Fibroblast of villous mesenchyme (primary cell): Measurements from ENCODE around the gene NOP14. TPM values are rescaled to one million over a fixed set of nuclear protein-coding genes. Genes with fewer than 3 reads are reported as not detected.

ENCODE experiments used
- DNase-seq: peaks from one replicate; pipeline ENCODE4 v3.0.0-alpha.2; 2010; ENCODE audit warnings: low read depth
- H3K4me3 ChIP-seq: 2 replicates; pipeline ENCODE4 v1.5.1; 2011; ENCODE audit warnings: low read depth, mild to moderate bottlenecking, low read length
- total RNA-seq: library from RNA; depleted of rRNA; stranded (reverse); fragments of >200 nt; gene quantifications from 2 replicates; pipeline ENCODE4 v1.2.3, GENCODE V29; 2012
- TF ChIP-seq, protein P1 (sequence below): IDR thresholded peaks from 2 replicates; pipeline ENCODE4 v1.5.1; 2012; ENCODE audit warnings: low read depth, mild to moderate bottlenecking, low read length; ENCODE audit not compliant: insufficient read depth

The NOP14 gene
- total RNA-seq, 1 donor, result 26.3 TPM

DNA sequence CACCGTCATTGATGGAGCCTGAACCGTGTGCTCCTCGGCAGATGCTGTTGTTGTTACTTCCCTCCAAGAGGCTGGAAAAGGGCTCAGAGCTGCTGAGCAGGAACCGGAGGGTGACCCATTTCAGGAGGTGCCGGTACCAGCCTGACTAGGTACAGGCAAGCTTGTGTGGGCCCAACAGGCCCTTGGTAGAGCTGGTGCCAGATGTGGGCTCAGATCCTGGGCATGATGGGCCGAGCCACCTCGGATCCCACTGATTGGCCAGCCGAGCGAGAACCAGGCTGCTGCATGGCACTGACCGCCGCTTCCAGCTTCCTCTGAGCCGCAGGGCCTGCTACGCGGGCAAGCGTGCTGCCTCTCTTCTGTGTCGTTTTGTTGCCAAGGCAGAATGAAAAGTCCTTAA is 33.7 kb downstream of the NOP14 start:
- no peak overlapping the region for H3K4me3 ChIP-seq
- DNase-seq, result no peak
- TF ChIP-seq, protein P1, sequence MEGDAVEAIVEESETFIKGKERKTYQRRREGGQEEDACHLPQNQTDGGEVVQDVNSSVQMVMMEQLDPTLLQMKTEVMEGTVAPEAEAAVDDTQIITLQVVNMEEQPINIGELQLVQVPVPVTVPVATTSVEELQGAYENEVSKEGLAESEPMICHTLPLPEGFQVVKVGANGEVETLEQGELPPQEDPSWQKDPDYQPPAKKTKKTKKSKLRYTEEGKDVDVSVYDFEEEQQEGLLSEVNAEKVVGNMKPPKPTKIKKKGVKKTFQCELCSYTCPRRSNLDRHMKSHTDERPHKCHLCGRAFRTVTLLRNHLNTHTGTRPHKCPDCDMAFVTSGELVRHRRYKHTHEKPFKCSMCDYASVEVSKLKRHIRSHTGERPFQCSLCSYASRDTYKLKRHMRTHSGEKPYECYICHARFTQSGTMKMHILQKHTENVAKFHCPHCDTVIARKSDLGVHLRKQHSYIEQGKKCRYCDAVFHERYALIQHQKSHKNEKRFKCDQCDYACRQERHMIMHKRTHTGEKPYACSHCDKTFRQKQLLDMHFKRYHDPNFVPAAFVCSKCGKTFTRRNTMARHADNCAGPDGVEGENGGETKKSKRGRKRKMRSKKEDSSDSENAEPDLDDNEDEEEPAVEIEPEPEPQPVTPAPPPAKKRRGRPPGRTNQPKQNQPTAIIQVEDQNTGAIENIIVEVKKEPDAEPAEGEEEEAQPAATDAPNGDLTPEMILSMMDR, result no peak

DNA sequence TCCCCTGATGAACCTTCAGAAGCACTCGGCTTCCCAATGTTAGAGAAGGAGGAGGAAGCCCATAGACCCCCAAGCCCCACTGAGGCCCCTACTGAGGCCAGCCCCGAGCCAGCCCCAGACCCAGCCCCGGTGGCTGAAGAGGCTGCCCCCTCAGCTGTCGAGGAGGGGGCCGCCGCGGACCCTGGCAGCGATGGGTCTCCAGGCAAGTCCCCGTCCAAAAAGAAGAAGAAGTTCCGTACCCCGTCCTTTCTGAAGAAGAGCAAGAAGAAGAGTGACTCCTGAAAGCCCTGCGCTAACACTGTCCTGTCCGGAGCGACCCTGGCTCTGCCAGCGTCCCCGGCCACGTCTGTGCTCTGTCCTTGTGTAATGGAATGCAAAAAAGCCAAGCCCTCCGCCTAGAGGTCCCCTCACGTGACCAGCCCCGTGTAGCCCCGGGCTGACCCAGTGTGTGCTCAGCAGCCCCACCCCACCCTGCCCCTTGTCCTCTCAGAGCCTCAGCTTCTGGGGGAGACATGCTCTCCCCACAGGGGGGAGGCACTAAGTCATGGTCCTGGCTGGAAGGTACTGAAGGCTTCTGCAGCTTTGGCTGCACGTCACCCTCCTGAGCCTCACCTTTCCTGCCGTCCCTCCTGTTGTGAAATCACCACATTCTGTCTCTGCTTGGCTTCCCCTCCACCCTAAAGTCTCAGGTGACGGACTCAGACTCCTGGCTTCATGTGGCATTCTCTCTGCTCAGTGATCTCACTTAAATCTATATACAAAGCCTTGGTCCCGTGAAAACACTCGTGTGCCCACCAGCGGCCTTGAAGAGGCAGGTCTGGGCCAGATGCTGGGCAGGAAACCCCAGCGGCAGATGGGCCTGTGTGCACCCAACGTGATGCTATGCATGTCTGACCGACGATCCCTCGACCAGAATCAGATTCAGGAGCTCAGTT is 34.7 kb downstream of the NOP14 start:
- H3K4me3 ChIP-seq, result no peak overlapping the region
- DNase-seq, result no peak
- TF ChIP-seq, protein P1, result no peak

DNA sequence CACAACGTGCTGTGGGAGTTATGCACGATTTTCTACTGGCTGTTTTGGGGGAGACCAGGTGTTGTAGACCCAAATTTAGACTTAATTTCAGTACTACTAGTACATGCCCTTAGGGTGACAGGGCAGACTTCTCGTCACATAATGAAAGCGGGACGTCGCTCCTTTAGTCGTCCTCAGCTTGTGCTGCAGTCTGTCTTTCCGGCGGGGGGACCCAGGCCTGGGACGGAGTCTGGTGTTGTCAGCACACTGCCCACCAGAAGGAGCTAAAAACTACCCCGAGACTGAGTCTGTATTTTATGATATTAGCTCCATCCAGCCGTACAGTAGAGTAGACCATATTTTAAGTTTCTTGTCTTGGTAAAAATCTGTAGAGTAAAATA is 35.5 kb downstream of the NOP14 start:
- DNase-seq, result no peak
- TF ChIP-seq, protein P1, result no peak
- no peak overlapping the region for H3K4me3 ChIP-seq

DNA sequence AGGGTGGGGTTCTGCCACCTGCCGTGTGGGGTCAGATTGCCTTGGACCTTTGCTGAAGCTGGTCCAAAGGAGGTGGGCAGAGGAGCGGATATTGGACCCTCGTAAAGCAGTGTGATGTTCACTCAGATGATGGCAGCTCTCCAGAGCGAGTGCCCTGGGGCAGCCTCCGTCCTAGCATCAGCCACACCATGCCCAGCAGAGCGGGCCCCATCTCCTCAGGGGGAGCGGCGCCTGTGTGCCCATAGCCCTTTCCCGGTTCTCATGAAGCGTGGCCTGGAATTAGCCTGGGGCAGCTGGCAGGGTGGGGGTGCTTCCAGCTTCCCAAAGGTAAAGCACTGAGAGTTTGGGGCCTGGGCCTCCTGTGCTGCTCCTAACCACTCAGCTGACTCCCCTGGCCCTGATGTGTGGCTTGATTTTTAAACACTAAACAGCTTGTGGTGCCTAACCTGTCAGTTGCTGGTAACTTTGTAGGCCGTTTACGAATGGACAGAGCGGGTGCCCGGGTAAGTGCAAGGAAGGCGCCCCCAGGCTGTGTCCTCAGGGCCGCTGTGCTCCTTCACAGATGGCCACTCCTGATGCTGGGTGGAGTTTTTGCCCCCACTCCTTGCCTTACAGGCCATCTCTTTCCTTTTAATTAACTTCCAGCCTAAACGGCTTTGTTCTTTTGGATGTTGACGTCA is 36.0 kb downstream of the NOP14 start:
- no peak for DNase-seq
- H3K4me3 ChIP-seq, result no peak overlapping the region
- TF ChIP-seq, protein P1, result no peak

DNA sequence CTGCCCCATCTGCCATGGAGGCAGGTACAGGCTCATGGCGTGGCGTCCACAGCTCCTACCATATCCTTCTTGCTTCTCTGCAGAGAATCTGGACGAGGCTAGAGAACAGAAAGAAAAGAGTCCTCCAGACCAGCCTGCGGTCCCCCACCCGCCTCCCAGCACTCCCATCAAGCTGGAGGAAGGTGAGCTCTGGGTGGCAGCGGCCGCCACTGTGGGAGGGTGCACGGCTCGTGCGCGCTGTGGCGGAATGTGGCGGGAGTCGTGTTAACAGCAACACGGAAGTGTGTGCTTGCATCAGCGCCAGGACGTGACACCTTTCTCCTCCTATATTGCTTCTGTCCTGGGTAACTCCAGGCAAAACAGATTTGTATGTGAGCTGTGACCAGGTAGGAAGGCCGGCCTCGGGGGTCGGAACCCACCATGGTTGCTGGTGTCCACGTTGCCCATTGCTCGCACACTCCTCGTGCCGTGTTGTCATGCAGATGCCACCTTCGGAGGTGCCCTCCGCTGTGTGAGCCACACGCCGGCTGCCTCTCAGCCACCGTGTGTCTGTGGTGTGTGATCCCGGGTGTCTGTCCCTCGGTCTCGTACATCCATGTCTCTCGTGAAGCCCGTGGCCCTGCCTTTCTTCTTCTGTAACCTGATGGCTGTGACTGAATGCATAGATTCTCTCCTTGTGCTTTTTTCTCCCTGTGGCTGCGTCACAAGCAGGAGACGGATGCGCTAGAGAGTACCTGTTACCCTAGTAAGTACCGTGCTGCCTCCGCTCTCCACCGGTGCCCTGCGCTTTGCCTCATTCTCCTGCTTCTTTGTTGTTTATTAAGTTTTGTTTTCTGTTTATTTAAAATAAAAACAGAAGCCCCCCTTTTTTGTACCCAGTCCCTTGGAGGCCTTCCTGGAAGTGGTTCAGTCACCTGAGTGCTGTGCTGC is 37.0 kb downstream of the NOP14 start:
- H3K4me3 ChIP-seq, result no peak overlapping the region
- DNase-seq, result no peak
- TF ChIP-seq, protein P1, result no peak

DNA sequence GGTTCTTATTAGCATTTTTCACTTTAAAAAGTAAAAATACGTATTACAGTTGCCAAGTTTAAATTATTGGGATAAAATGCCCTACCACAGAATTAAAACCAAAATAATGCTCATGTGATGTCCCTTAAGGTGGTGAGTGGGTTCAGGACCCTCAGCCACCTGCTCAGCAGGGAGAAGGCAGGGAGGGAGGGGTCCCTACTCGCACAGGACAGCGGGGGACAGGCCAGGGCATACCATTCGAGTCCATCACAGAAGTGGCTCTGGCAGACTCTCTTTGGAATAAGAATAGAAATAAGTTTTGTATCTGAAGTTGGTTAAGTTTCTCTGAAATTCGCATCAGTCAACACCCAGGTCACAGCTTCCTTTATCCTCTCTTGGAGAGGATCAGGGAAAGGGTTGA is 37.7 kb downstream of the NOP14 start:
- TF ChIP-seq, protein P1, result no peak
- no peak overlapping the region for H3K4me3 ChIP-seq
- DNase-seq, result no peak
